ENCODE measurements around the gene TMPRSS11F. TPM values are rescaled to one million over a fixed set of nuclear protein-coding genes. Genes with fewer than 3 reads are reported as not detected.

The TMPRSS11F gene
- total and polyA plus RNA-seq, 2 of the 4 experiments (the other 2 are of a cell fraction), result not detected

- H3K9ac ChIP-seq (ENCODE audit: low read depth, low read length), result no peak overlapping the region
- no peak overlapping the region for H2AK5ac ChIP-seq (ENCODE audit: low read depth, low read length)
- intact Hi-C loops (cut with micrococcal nuclease) (loop anchor here (10.0 kb wide), 1 partner anchor 198 kb away; no protein-coding TSS in a partner anchor), dilution Hi-C loops (cut with HindIII; ENCODE audit: low sequenced_read_pairs, unreplicated experiment) (no loop called here), in situ Hi-C loops (cut with MboI; ENCODE audit: low sequenced_read_pairs) (loop anchor here (10.0 kb wide), 1 partner anchor 302 kb away; no protein-coding TSS in a partner anchor)
- H3K4me2 ChIP-seq (ENCODE audit: low read depth, low read length), result no peak overlapping the region
- ChIA-PET CTCF (interaction anchor here (0.7 to 1.2 kb wide), 3 partner anchors 12 to 430 kb away, joined by 3 to 8 read pairs (median 5); no protein-coding TSS in a partner anchor), POLR2A (ENCODE audit: unreplicated experiment) (no interaction called here)
- no peaks in the 10 kb centered on the region for H3K79me1 ChIP-seq (ENCODE audit: low read depth in 1 of 2, low read length in 2 of 2)
- no peak overlapping the region for H2BK5ac ChIP-seq (ENCODE audit: low read depth, low read length, poor library complexity, severe bottlenecking)
- H3K9me3 ChIP-seq (ENCODE audit: control insufficient read depth, insufficient read depth, low read length), result no peaks in the 10 kb centered on the region
- no peaks in the 10 kb centered on the region for H3K4me1 ChIP-seq (ENCODE audit: control insufficient read depth, insufficient read depth, low read length)
- H4K20me1 ChIP-seq (ENCODE audit: insufficient read depth, low read length), result no peaks in the 10 kb centered on the region
- H2BK20ac ChIP-seq (ENCODE audit: low read depth, low read length), result no peak overlapping the region
- ATAC-seq (ENCODE audit: low read depth), result peak; percentile 49; the same call in 1 of the 2 replicates
- H4K5ac ChIP-seq (ENCODE audit: low read depth, low read length), result no peak overlapping the region
- no peak overlapping the region for H2AK9ac ChIP-seq (replicated peaks; ENCODE audit: low read depth, low read length, poor library complexity)
- no peaks in the 10 kb centered on the region for H3K36me3 ChIP-seq (ENCODE audit: control insufficient read depth, insufficient read depth, low read length)
- H2BK120ac ChIP-seq (ENCODE audit: low read depth, low read length), result no peak overlapping the region
- no peak overlapping the region for H3K27ac ChIP-seq (ENCODE audit: insufficient read depth, low read length)
- H4K8ac ChIP-seq (ENCODE audit: low read depth in 2 of 2, low read length in 2 of 2), result no peak overlapping the region
- no CpG with 5 or more reads among the region's 1 CpG for WGBS, 2 experiments (ENCODE audit: extremely low coverage in 2 of 2, insufficient read length in 1 of 2)
- no peak overlapping the region for H3K4me3 ChIP-seq (ENCODE audit: insufficient read depth, low read depth, low read length)
- no peaks in the 10 kb centered on the region for H3K9me1 ChIP-seq (ENCODE audit: insufficient read depth, low read length)
- no peak overlapping the region for H3K4ac ChIP-seq (ENCODE audit: low read depth, low read length)
- H2BK15ac ChIP-seq (ENCODE audit: low read depth, low read length), result no peak overlapping the region
- no peak overlapping the region for H3K56ac ChIP-seq (ENCODE audit: extremely low read depth, insufficient read depth, low read length)
- H4K91ac ChIP-seq (ENCODE audit: insufficient read depth, low read depth, low read length), result no peak overlapping the region
- no peak overlapping the region for H2AFZ ChIP-seq (replicated peaks; ENCODE audit: low read length, poor library complexity)
- H3K27me3 ChIP-seq (ENCODE audit: control insufficient read depth, insufficient read depth, low read length), result no peaks in the 10 kb centered on the region
- H3K14ac ChIP-seq (replicated peaks; ENCODE audit: low read depth, low read length), result no peak overlapping the region
- TF ChIP-seq CHD1 (IDR thresholded peaks at IDR 0.05; ENCODE audit: low read depth, low read length), result no peak
- no peak for TF ChIP-seq FOS (IDR thresholded peaks at IDR 0.05; ENCODE audit: low read depth, low read length)
- TF ChIP-seq SMC3 (IDR thresholded peaks at IDR 0.05; ENCODE audit: low read depth, low read length), result no peak
- no peak for TF ChIP-seq MAFK (IDR thresholded peaks at IDR 0.05; ENCODE audit: low read depth, low read length)
- TF ChIP-seq ELK1 (IDR thresholded peaks at IDR 0.05; ENCODE audit: borderline replicate concordance, low read depth, low read length), result no peak
- TF ChIP-seq RCOR1 (IDR thresholded peaks at IDR 0.05; ENCODE audit: insufficient replicate concordance, low read length), result no peak
- TF ChIP-seq USF2 (IDR thresholded peaks at IDR 0.05; ENCODE audit: low read depth, low read length), result no peak
- no peak for TF ChIP-seq CEBPB (IDR thresholded peaks at IDR 0.05; ENCODE audit: low read depth, low read length)
- TF ChIP-seq BHLHE40 (IDR thresholded peaks at IDR 0.05; ENCODE audit: low read depth, low read length), result no peak
- no peak for TF ChIP-seq RFX5 (IDR thresholded peaks at IDR 0.05; ENCODE audit: low read depth, low read length)
- TF ChIP-seq POLR2A (IDR thresholded peaks at IDR 0.05; ENCODE audit: low read depth, low read length), result no peak
- no peak for TF ChIP-seq NFE2L2 (IDR thresholded peaks at IDR 0.05; ENCODE audit: low read depth, low read length)
- no peak overlapping the region for H3K18ac ChIP-seq (ENCODE audit: low read depth, low read length)
- DNase-seq, result no peak
- BruUV-seq (replicated peaks), result no TSS peak
- no peak overlapping the region for H3K23ac ChIP-seq (ENCODE audit: low read depth, low read length)
Measured at GRCh38 chr4:68176500-68176899, 46.8 kb upstream of the TMPRSS11F start.

All from IMR-90 (cell line).